ENCODE data around the gene CD4.

CD4 gene

GRCh38 chr12:6774499-6775062 lies 14.7 kb upstream of the CD4 start:
- TF ChIP-seq ZFX (IDR thresholded peaks at IDR 0.05; ENCODE audit: borderline replicate concordance): no peak
- TF ChIP-seq, protein P1, sequence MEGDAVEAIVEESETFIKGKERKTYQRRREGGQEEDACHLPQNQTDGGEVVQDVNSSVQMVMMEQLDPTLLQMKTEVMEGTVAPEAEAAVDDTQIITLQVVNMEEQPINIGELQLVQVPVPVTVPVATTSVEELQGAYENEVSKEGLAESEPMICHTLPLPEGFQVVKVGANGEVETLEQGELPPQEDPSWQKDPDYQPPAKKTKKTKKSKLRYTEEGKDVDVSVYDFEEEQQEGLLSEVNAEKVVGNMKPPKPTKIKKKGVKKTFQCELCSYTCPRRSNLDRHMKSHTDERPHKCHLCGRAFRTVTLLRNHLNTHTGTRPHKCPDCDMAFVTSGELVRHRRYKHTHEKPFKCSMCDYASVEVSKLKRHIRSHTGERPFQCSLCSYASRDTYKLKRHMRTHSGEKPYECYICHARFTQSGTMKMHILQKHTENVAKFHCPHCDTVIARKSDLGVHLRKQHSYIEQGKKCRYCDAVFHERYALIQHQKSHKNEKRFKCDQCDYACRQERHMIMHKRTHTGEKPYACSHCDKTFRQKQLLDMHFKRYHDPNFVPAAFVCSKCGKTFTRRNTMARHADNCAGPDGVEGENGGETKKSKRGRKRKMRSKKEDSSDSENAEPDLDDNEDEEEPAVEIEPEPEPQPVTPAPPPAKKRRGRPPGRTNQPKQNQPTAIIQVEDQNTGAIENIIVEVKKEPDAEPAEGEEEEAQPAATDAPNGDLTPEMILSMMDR (IDR thresholded peaks at IDR 0.05): no peak
- H3K27ac ChIP-seq: peak overlapping the region; percentile 92

DNA sequence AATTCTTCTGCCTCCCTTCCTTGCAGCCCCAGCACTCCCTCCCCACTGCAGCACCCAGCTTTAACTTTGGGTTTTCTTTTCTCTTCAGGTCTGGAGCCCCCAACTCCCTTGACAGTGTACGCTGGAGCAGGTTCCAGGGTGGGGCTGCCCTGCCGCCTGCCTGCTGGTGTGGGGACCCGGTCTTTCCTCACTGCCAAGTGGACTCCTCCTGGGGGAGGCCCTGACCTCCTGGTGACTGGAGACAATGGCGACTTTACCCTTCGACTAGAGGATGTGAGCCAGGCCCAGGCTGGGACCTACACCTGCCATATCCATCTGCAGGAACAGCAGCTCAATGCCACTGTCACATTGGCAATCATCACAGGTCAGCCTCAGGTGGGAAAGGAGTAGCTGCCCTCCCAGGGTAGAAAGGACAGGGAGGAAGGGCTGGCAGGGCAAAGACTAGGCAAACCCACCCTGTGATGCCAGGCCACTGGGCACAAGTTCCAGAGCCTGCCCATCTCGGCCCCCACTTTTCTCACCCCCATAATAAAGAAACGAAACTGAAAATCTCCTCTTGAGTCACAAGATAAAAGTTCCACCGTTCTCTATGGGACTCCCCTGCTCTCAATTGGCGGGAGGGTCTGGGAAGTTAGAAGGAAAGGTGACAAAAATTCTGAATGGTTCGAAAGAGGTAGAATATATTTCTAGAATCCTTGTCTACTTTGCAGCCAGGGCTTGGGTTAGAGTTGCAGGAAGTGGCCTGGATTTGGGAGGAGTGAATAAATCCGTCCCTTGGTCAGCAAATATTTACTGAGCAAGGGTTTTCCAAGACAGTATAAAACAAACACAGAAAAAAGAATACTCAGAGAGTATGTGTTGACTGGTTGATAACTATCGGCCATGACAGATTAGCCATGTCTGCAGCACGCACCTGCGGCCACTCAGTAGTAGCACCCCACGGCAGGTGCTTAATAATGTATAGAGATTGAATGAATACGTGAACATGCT lies 13.8 kb upstream of the CD4 start:
- TF ChIP-seq ZFX (IDR thresholded peaks at IDR 0.05; ENCODE audit: borderline replicate concordance): no peak
- TF ChIP-seq, protein P1 (IDR thresholded peaks at IDR 0.05): no peak
- peak overlapping the region; percentile 92 for H3K27ac ChIP-seq

DNA sequence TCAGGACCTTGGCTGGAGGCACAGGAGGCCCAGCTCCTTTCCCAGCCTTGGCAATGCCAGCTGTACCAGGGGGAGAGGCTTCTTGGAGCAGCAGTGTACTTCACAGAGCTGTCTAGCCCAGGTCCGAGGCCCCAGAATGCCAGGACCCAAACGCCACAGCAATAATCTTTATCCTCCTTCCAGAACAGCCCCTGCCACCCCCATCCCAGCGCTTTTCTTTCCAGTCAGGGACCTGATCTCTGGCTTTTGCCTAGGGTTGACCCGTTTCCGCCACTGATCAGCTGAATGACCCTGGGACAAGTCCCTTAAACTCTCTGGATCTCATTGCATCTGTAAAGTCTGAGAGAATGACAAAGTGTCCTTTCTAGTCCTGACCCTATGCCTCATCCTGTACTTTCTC lies 11.9 kb upstream of the CD4 start:
- TF ChIP-seq ZFX (IDR thresholded peaks at IDR 0.05; ENCODE audit: borderline replicate concordance): no peak
- peak overlapping the region; percentile 92 for H3K27ac ChIP-seq

GRCh38 chr12:6778217-6778573 lies 11.1 kb upstream of the CD4 start:
- H3K27ac ChIP-seq: peak overlapping the region; percentile 92
- TF ChIP-seq, protein P1 (IDR thresholded peaks at IDR 0.05): no peak

DNA sequence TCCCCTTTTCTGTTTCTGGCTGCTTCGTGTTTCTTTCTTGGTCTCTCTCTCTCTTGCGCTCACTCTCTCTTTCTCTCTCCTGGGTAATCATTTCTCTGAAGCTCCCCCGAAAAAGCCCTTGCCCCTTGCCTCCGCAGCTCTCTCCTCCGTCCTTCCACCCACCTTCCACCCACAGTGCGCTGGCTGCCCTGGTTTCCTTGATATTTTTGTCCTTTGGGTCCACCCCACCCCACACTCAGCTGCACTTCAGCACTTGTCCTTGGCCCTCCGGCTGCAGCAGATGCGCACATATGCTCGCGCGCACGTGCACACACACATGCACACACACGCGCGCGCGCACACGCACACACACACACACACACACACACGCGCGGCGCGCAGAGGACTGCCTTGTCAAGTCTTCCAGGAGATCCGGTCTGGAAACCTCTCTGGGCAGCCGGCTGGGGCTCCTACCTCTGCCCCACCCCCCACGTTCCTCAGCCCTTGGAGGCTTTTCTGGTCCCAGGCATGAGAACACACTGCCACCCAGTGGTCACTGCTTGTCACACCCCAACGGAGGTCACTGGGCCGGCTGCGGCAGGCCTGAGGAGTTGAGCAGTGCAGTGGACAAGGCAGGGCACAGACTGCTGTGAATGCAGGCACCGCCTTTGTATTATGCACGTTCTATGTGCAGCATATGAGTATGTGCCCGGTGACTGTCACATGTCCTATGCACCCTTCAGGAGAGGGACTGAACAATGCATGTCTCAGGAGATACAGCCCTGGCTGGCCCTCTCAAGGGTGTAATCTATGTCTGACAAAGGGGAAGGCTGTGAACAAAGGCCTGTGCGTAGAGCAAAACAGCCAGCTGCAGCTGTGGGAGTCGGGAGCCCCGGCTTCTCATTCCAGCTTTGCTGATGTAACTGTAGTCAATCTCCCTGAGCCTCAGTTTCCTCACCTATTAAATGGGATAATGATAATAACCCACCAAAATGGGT lies 10.5 kb upstream of the CD4 start:
- peak overlapping the region; percentile 92 for H3K27ac ChIP-seq
- TF ChIP-seq, protein P1 (IDR thresholded peaks at IDR 0.05): peak; percentile 99
- no peak for TF ChIP-seq ZFX (IDR thresholded peaks at IDR 0.05; ENCODE audit: borderline replicate concordance)

- peak overlapping the region; percentile 92 for H3K27ac ChIP-seq
- TF ChIP-seq, protein P1 (IDR thresholded peaks at IDR 0.05): no peak
- TF ChIP-seq ZFX (IDR thresholded peaks at IDR 0.05; ENCODE audit: borderline replicate concordance): no peak
Observed at GRCh38 chr12:6779708-6780432, 9.5 kb upstream of the CD4 start.

DNA sequence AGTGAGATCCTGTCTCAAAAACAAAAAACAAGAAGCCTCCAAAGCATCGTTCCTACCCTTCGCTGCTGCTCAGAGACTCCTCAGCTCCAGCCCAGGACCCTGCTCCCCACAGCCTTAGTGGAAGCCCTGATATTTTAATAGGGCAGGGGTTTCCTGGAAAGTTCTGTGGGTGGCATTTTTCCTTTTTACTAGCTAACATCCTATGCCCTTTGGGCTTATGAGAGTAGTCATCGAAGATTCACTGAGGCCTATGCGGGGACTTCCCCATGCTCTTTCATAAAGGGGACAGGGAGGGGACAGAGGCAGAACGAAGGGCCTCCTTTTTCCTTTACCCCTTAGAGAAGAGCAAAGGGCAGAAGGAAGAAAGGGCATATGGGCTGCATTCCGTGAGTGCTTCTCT lies 8.8 kb upstream of the CD4 start:
- H3K27ac ChIP-seq: no peak overlapping the region
- TF ChIP-seq, protein P1 (IDR thresholded peaks at IDR 0.05): no peak
- TF ChIP-seq ZFX (IDR thresholded peaks at IDR 0.05; ENCODE audit: borderline replicate concordance): no peak
